Measurements from ENCODE around the gene RAB8A.

RAB8A gene

GRCh38 chr19:16111160-16111908 is at the start of gene RAB8A:
RAB8A (plus strand) TSS chr19:16111889; CDS start chr19:16111902, 13 bp downstream.
- DNase-seq (ENCODE audit: low spot score) (peak; percentile 98), FAIRE-seq (peak; percentile 61)

- FAIRE-seq (no peak), DNase-seq (ENCODE audit: low spot score) (no peak)
Measured at GRCh38 chr19:16061943-16062342, 49.7 kb upstream of the RAB8A start.

GRCh38 chr19:16062789-16063188 is 48.9 kb upstream of the RAB8A start:
- DNase-seq (ENCODE audit: low spot score) (peak; percentile 10), FAIRE-seq (no peak)

- FAIRE-seq (no peak), DNase-seq (ENCODE audit: low spot score) (no peak)
Measured at GRCh38 chr19:16064209-16064889, 47.3 kb upstream of the RAB8A start.

GRCh38 chr19:16066611-16067104 is 45.0 kb upstream of the RAB8A start:
- DNase-seq (ENCODE audit: low spot score) (peak; percentile 27), FAIRE-seq (no peak)

- DNase-seq (ENCODE audit: low spot score), result no peak
- no peak for FAIRE-seq
Measured at GRCh38 chr19:16067205-16067938, 44.3 kb upstream of the RAB8A start.

GRCh38 chr19:16068696-16069259 is 42.9 kb upstream of the RAB8A start:
- DNase-seq (ENCODE audit: low spot score) (no peak), FAIRE-seq (no peak)

GRCh38 chr19:16069813-16070365 is 41.8 kb upstream of the RAB8A start:
- DNase-seq (ENCODE audit: low spot score) (no peak), FAIRE-seq (no peak)

- DNase-seq (ENCODE audit: low spot score) (no peak), FAIRE-seq (no peak)
Measured at GRCh38 chr19:16070366-16070990, 41.2 kb upstream of the RAB8A start.

- FAIRE-seq, result no peak
- DNase-seq (ENCODE audit: low spot score), result no peak
Measured at GRCh38 chr19:16071072-16071691, 40.5 kb upstream of the RAB8A start.

GRCh38 chr19:16073481-16073880 is 38.2 kb upstream of the RAB8A start:
- FAIRE-seq, result no peak

GRCh38 chr19:16073988-16074387 is 37.7 kb upstream of the RAB8A start:
- DNase-seq (ENCODE audit: low spot score) (no peak), FAIRE-seq (no peak)

More at GRCh38 chr19:16073481-16073880, 38.2 kb upstream of the RAB8A start:
- DNase-seq (ENCODE audit: low spot score), result no peak

- FAIRE-seq (no peak), DNase-seq (ENCODE audit: low spot score) (no peak)
Measured at GRCh38 chr19:16074488-16075365, 37.0 kb upstream of the RAB8A start.

GRCh38 chr19:16075430-16076153 is 36.1 kb upstream of the RAB8A start:
- FAIRE-seq, result no peak
- no peak for DNase-seq (ENCODE audit: low spot score)

- FAIRE-seq (no peak), DNase-seq (ENCODE audit: low spot score) (peak; percentile 86)
Measured at GRCh38 chr19:16076154-16076957, 35.3 kb upstream of the RAB8A start, which contains the start of gene TPM4. TPM4 (plus strand) TSS chr19:16076495; CDS start chr19:16076566, 71 bp downstream.

GRCh38 chr19:16076958-16077611 is 34.6 kb upstream of the RAB8A start:
- DNase-seq (ENCODE audit: low spot score) (peak; percentile 13), FAIRE-seq (no peak)

All from RCC 7860 (cell line).